Ovary (tissue), 9 donors: ENCODE results near the gene UQCRC1. TPM values are rescaled to one million over a fixed set of nuclear protein-coding genes. Genes with fewer than 3 reads are reported as not detected.

Experiments
- DNase-seq, 5 donors: peaks; one replicate each; pipeline ENCODE4 v3.0.0-alpha.2; 2019 to 2020
- H3K27ac ChIP-seq, 2 donors: fragments of 200-600 bp; one replicate each; pipeline versions ENCODE4 v1.5.1 to v1.8.0; 2019 to 2022
- H3K27me3 ChIP-seq: fragments of 200-600 bp; one replicate; pipeline ENCODE4 v1.8.0; 2022
- H3K36me3 ChIP-seq: fragments of 200-600 bp; sonication (generic); one replicate; pipeline ENCODE4 v1.5.1; 2019
- H3K4me1 ChIP-seq: one replicate; pipeline ENCODE4 v1.8.1; 2013; ENCODE audit warnings: mild to moderate bottlenecking, moderate library complexity; ENCODE audit not compliant: insufficient read depth
- H3K4me3 ChIP-seq: fragments of 200-600 bp; sonication (generic); one replicate; pipeline ENCODE4 v1.5.1; 2017
- H3K9me3 ChIP-seq, 2 donors: fragments of 200-600 bp in 1 of 2; sonication (generic) in 1 of 2; one replicate each; pipeline versions ENCODE4 v1.5.1 to v1.8.1; 2013 to 2019; ENCODE audit warnings: mild to moderate bottlenecking in 1 of 2, moderate library complexity in 1 of 2
- CTCF ChIP-seq, 3 donors: fragments of 450-650 bp in 2 of 3; fragments of 200-600 bp in 1 of 3; IDR thresholded peaks; one replicate each; pipeline versions ENCODE4 v1.5.1 to v1.8.0; 2016 to 2022; ENCODE audit warnings: antibody characterized with exemption in 3 of 3, mild to moderate bottlenecking in 1 of 3
- EP300 ChIP-seq: sonication (generic); formaldehyde crosslinking; IDR thresholded peaks from one replicate; pipeline ENCODE4 v1.6.1; 2017; ENCODE audit warnings: antibody characterized with exemption
- POLR2A ChIP-seq: fragments of 450-650 bp; IDR thresholded peaks from one replicate; pipeline ENCODE4 v1.6.1; 2017; ENCODE audit warnings: antibody characterized with exemption, mild to moderate bottlenecking, moderate library complexity
- WGBS, 3 donors: extraction: QIAGEN DNeasy Blood & Tissue Kit in 1 of 3; methylation state at CpG; one replicate each; pipeline versions ENCODE4 v1.1.5 to v1.1.7; 2013 to 2017; 5-methylcytosine and 5-hydroxymethylcytosine counted together
- intact Hi-C, 4 donors: fragments of 100-400 bp; cut with DNase I; formaldehyde crosslinking; loops; one replicate each; pipeline versions ENCODE4 v1.11.0 to v1.15.1; 2022 to 2023
- polyA plus RNA-seq, 2 donors: library from polyadenylated mRNA; stranded (reverse); fragments of 200-250 nt in 1 of 2; fragments of 350-450 nt in 1 of 2; fragmentation: Illumina TruSeq in 1 of 2; extraction: RNeasy Lipid Tissue Mini Kit (QIAGEN cat#74804) in 1 of 2; gene quantifications; one replicate each; pipeline ENCODE4 v1.2.3, GENCODE V29; 2013 to 2014
- total RNA-seq, 7 donors: library from RNA; depleted of rRNA in 2 of 7; stranded (reverse); fragments of >200 nt in 2 of 7; fragmentation: NEBNext Ultra II Directional in 3 of 7; extraction: Animal tissue kit (Norgen Biotek cat#: 25700) in 3 of 7; gene quantifications; one replicate each; pipeline versions ENCODE4 v1.1.0 to v1.2.4, GENCODE V29; 2016 to 2023
- donor health status: DM: no; HTN: no; CAD: no; lungs with moderate emphysema.
- donor health status: DM: no; HTN: no; CAD: no.
- donor health status: Bipolar disorder and iron deficiency.
- donor health status: DM: yes; HTN: yes; CAD: no.
- donor health status: DM: no; HTN: no; CAD: no.
- donor health status: DM: yes; HTN: yes; CAD: no.

UQCRC1 gene
- total and polyA plus RNA-seq, 9 donors: 102 to 153 (median 118) TPM

GRCh38 chr3:48571938-48572337, 37.5 kb downstream of the UQCRC1 start:
- no peak for TF ChIP-seq EP300
- no peak for TF ChIP-seq CTCF (IDR thresholded peaks at IDR 0.05)
- no peak for TF ChIP-seq POLR2A
- no peaks in the 10 kb centered on the region for H3K36me3 ChIP-seq
- intact Hi-C loops: no loop called here
- 82 to 89% (median 88%) methylated on average over 12 of the region's 12 CpGs for WGBS, 3 donors
- DNase-seq: no peak
- H3K4me3 ChIP-seq: no peak overlapping the region
- no peaks in the 10 kb centered on the region for H3K27me3 ChIP-seq
- H3K9me3 ChIP-seq: no peaks in the 10 kb centered on the region
- H3K4me1 ChIP-seq: no peaks in the 10 kb centered on the region
- H3K27ac ChIP-seq: no peak overlapping the region

GRCh38 chr3:48569808-48570450, 39.5 kb downstream of the UQCRC1 start:
- Histone ChIP-seq H3K36me3 (no peaks in the 10 kb centered on the region), H3K9me3 (no peaks in the 10 kb centered on the region), H3K4me1 (no peaks in the 10 kb centered on the region), H3K27me3 (no peaks in the 10 kb centered on the region), H3K4me3 (no peak overlapping the region), H3K27ac (no peak overlapping the region)
- no peak for DNase-seq
- 91 to 92% (median 91%) methylated on average over 18 of the region's 18 CpGs for WGBS, 3 donors
- intact Hi-C loops: no loop called here
- TF ChIP-seq EP300 (no peak), POLR2A (no peak), CTCF (IDR thresholded peaks at IDR 0.05) (no peak)

GRCh38 chr3:48569400-48569799, 40.0 kb downstream of the UQCRC1 start:
- H3K27me3 ChIP-seq: no peaks in the 10 kb centered on the region
- no peak overlapping the region for H3K27ac ChIP-seq
- no peaks in the 10 kb centered on the region for H3K4me1 ChIP-seq
- 89 to 93% (median 89%) methylated on average over 10 of the region's 10 CpGs for WGBS, 3 donors
- no peaks in the 10 kb centered on the region for H3K36me3 ChIP-seq
- DNase-seq: no peak
- intact Hi-C loops: no loop called here
- H3K4me3 ChIP-seq: no peak overlapping the region
- no peak for TF ChIP-seq POLR2A
- TF ChIP-seq CTCF (IDR thresholded peaks at IDR 0.05): no peak
- no peak for TF ChIP-seq EP300
- H3K9me3 ChIP-seq: no peaks in the 10 kb centered on the region

- Histone ChIP-seq H3K4me1 (no peaks in the 10 kb centered on the region), H3K27me3 (no peaks in the 10 kb centered on the region), H3K9me3 (no peaks in the 10 kb centered on the region), H3K4me3 (no peak overlapping the region), H3K36me3 (no peaks in the 10 kb centered on the region), H3K27ac (no peak overlapping the region)
- no peak for DNase-seq
- no peak for TF ChIP-seq EP300
- no peak for TF ChIP-seq POLR2A
- TF ChIP-seq CTCF (IDR thresholded peaks at IDR 0.05): no peak
- WGBS, 3 donors: 89 to 98% (median 91%) methylated on average over 6 to 7 of the region's 7 CpGs
- intact Hi-C loops: no loop called here
These were observed 41.0 kb downstream of the UQCRC1 start for GRCh38 chr3:48568476-48568875.
